ENCODE results near the gene HES6.

- TF ChIP-seq CTCF (conservative IDR thresholded peaks at IDR 0.05; ENCODE audit: low read length), result no peak
- TF ChIP-seq EZH2phosphoT487 (IDR thresholded peaks at IDR 0.05; ENCODE audit: borderline replicate concordance, low read depth, low read length), result no peak
These were observed 4.5 kb downstream of the HES6 start for GRCh38 chr2:238235331-238235732.
